Stimulated activated CD4-positive, alpha-beta T cell treated with anti-CD3 and anti-CD28 coated beads, Interleukin-4, amount 100 ng/mL, for 48 hours (primary cell): ENCODE results near the gene SSC5D.
"Not testable (repeated sequence)": the region's sequence is repeated elsewhere in the genome, so short reads cannot be mapped to it uniquely, and the experiment has no call there.

Experiments
- DNase-seq, 2 donors: peaks; one replicate each; pipeline ENCODE4 v3.0.0-alpha.2; 2020; ENCODE audit warnings: low read depth in 2 of 2

The SSC5D gene

GRCh38 chr19:55503502-55504251 lies 15.4 kb downstream of the SSC5D start:
- peak; percentile 90 to 97 for DNase-seq

GRCh38 chr19:55504252-55504603 lies 16.0 kb downstream of the SSC5D start:
- DNase-seq = no peak

GRCh38 chr19:55504981-55505380 lies 16.7 kb downstream of the SSC5D start:
- DNase-seq = no peak

- DNase-seq = no peak
Observed at GRCh38 chr19:55508120-55508519, 19.9 kb downstream of the SSC5D start.

- DNase-seq = peak; percentile 87 to 92
Observed at GRCh38 chr19:55516878-55517620, 28.8 kb downstream of the SSC5D start.

- no peak for DNase-seq
Observed at GRCh38 chr19:55519451-55520311, 31.4 kb downstream of the SSC5D start.

- DNase-seq = no peak
Observed at GRCh38 chr19:55520691-55521292, 32.6 kb downstream of the SSC5D start.

GRCh38 chr19:55525289-55526101 lies 37.3 kb downstream of the SSC5D start:
- DNase-seq = no peak

GRCh38 chr19:55526216-55527196 lies 38.3 kb downstream of the SSC5D start:
- DNase-seq = no peak

- DNase-seq = no peak
Observed at GRCh38 chr19:55527197-55528029, 39.2 kb downstream of the SSC5D start.

- DNase-seq = no peak
Observed at GRCh38 chr19:55528030-55528803, 40.0 kb downstream of the SSC5D start.

- DNase-seq = no peak
Observed at GRCh38 chr19:55529636-55530234, 41.5 kb downstream of the SSC5D start.

GRCh38 chr19:55530996-55531395 lies 42.8 kb downstream of the SSC5D start:
- no peak for DNase-seq

- not testable (repeated sequence) for DNase-seq
Observed at GRCh38 chr19:55534280-55534679, 46.0 kb downstream of the SSC5D start.

- no peak for DNase-seq
Observed at GRCh38 chr19:55535173-55535964, 47.1 kb downstream of the SSC5D start.

- DNase-seq = no peak
Observed at GRCh38 chr19:55535965-55536350, 47.7 kb downstream of the SSC5D start.

GRCh38 chr19:55536366-55536765 lies 48.1 kb downstream of the SSC5D start:
- DNase-seq = no peak
